Stimulated activated CD8-positive, alpha-beta memory T cell treated with anti-CD3 and anti-CD28 coated beads, Interleukin-7, amount 100 ng/mL, for 1 hour (primary cell): ENCODE results near the gene CLDND2.
A peak's percentile ranks its signal among the peaks of the same experiment; 100 is the strongest.

Experiments
- DNase-seq, 2 donors: peaks; one replicate each; pipeline ENCODE4 v3.0.0-alpha.2; 2020; ENCODE audit warnings: low read depth in 2 of 2

The CLDND2 gene

DNA sequence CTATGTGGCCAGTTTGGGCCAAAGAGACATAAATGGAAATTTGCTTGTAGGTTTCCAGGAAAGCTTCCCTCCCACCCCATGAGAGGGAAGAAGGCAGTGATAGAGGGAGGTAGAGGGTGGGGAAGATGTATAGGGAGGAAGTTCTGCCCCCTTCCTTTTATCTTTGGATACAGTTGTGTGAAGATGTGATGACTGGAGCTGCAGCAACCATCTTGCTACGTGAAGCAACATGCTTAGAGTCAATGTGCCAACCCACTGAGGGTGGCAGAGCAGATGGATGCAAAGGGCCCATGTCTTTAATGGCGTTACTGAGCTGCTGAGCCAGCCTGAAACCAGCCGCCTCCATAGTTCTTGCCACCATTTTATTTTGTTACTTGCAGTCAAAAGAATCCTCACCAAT is 37.6 kb downstream of the CLDND2 start:
- no peak for DNase-seq

DNA sequence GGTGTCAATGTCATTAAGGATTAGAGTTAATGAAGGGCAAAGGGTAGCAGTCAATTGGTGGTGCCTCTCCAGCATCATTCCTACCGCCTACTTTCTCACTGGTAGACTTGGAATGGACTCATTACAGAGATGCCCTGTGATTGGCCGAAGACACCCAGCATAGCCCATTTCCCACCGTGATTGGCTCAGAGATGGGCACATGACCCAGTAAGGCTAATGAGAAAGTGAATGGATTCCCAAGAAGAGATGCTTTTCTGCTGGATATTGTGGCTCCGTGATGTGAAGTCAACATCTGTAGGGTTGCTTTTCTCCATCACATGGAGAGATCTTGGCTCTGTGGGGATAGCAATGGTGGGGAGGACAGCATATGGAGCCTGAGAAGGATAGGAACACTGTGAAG is 38.4 kb downstream of the CLDND2 start:
- DNase-seq = no peak

- no peak for DNase-seq
Observed at GRCh38 chr19:51329411-51329810, 39.4 kb downstream of the CLDND2 start.

DNA sequence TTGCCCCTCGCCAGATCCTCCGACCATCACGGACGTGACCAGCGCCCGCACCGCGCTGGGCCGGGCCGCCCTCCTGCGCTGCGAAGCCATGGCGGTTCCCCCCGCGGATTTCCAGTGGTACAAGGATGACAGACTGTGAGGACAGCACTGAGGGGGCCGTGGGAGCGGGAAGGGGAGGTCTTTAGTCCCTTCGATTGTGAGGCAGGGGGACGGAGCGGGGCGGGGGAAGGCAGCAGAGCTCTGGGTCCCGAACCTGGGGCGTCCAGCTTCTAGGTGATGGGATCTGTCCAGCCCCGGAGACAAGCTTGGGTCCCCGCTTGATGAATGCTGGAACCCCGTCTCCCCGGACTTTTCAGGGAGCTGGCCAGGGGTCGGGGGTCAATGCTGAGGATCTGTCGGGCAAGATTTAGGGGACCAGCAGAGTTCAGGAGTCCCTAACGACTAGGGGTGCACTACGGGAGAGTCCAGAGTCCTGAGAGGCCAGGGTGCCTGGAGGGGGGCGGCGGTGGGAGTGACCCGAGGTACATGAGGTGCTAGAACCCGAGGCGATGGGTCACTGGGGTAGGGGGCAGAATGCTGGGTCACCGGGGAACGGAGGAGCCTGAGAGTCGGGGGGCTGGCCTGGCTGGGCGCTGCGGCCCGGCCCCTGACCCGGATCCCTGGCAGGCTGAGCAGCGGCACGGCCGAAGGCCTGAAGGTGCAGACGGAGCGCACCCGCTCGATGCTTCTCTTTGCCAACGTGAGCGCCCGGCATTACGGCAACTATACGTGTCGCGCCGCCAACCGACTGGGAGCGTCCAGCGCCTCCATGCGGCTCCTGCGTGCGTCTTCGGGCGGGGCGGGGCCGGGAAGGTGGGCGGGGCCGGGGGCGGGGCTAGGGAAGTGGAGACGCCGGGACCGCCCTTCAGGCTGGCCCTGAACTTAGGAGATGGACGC is 41.5 kb downstream of the CLDND2 start:
- DNase-seq = peak; percentile 8 to 17

DNA sequence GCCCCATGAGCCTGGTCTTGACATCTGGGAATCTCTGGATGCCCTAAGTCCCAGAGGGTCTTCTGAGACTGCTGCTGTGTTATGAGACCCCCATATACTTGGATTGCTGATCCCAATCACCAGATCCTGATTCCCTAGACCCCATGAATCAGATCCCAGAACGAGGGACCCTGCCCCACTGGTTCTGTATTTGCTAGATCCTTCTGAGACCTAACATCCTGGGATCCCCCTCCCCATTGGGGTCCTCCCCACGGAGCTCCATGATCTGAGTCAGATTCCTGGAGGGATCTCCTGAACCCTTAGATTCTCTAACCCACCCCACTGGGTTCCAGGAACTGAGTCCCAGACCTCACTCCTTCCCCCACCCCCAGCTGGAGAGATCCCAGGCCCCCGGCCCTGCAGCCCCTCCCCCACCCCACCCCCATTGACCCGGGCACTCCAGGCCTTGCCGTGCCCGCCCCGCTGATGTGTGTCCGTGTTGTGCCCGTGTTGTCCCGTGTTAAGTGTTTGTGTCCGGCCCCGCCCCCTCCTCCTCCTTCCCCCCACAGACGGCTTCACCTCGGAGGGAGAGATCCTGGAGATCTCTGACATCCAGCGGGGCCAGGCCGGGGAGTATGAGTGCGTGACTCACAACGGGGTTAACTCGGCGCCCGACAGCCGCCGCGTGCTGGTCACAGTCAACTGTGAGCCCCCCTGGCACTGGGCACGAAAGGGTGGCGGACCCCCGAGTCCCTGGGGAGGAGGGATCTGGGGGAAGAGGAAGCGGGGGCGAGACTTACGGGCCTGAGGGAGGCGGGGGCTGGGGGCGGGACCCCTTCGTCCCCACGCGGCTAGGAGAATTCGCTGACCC is 42.4 kb downstream of the CLDND2 start:
- DNase-seq = no peak

DNA sequence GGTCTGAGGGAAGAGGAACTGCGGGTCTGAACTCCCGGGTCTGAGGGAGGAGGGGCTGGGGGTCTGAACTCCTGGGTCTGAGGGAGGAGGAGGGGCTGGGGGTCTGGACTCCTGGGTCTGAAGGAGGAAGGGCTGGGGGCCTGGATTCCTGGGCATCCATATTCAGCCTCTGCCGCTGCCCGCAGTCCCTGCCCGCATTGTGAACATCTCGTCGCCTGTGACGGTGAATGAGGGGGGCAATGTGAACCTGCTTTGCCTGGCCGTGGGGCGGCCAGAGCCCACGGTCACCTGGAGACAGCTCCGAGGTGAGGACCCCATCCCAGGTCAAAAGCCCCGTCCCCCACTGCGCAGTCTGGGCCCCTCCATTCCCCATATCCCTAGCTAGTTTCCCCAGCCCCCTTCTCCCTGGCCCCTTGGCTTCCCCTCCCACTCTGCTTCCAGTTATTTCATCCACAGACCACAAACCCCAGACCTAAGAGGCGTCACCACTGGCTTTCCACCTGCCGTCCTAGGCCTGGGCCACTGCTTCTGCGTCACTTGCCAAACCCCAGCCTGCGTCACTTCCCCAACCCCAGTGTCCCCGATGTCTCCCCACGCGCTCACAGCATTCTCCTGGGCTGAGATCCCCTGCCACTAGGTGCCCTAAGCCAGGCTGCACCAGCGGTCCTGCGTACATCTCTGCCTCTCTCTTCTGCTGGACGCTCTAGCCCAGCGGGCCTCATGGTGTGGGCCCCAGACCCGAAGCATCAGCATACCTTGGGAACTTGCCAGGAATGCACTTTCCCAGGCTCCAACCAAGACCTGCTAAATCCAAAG is 43.4 kb downstream of the CLDND2 start:
- no peak for DNase-seq

DNA sequence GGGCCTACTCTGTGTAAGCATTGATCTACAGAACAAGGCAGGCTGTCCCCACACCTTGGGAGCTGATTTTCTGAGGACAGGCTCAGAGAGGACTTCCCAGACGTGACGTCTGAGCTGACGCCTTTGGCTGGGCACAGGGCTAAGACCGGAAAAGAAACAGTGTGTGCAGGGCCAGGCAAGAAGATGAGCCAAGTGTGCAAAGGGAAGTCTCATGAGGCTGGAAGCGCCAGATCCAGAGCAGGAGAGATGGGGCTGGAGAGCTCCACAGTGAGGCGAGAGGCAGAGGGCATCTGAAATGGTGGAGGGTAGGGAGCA is 44.7 kb downstream of the CLDND2 start:
- no peak for DNase-seq

- no peak for DNase-seq
Observed at GRCh38 chr19:51323481-51324166, 45.2 kb downstream of the CLDND2 start.

DNA sequence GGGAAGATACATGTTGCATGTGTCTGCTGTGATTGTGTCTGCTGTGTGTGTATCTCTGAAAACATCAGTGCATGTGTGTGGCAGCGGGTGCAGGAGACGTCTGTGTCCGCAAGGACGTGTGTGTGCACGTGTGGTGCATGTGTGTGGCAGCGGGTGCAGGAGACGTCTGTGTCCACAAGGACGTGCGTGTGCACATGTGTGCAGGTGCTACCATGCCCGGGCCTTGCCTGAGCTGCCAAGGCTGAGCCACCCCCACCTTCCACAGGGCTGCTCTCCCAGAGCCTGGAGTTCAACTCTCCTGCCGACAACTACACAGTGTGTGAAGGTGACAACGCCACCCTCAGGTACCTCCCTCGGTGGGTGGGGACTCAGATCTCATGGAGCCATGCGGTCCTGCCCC is 47.0 kb downstream of the CLDND2 start:
- no peak for DNase-seq

GRCh38 chr19:51320280-51320657 is 48.5 kb downstream of the CLDND2 start:
- no peak for DNase-seq

GRCh38 chr19:51319649-51320279 is 49.0 kb downstream of the CLDND2 start:
- DNase-seq = no peak

DNA sequence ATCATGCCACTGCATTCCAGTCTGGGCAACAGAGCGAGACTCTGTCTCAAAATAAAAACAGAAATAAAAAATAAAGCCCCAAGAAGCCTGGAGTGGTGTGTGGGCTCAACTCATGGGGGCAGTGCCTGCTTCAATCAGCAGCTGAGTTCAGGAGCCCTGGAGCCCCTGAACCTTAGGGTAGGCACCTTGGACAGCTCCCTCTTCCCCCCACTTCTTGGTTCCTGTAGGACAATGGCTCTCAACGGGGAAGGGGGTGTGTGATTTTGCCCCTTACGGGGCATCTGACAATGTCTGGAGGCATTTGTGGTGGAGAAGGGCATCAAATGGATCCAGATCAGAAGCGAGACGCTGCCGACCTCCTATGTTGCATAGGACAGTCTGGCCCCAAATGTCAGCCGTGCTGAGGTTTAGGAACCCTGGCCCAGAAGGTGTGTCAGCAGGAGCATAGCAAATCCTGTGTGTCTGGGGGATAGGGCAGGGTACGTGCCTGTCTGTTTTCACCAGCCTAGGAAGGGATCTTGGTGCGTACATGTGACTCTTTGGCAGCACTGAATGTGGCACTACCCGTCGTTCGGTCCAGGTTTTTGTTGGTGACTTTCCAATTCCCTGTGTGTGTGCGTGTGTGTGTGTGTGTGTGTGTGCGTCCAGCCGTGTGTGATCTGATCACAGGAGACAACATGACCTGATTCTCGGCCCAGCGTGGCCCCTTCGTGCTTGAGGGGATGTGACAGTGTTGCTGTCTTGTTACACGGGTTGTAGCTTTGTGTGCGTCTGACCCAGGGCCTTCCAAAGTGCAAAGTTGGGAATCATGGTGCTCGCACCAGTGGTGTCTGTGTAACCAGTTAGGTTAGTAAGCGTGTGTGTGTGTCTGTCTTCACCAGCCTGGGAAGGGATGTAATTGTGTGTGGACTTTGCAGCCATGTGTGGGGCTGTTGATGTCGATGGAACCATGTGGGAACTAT is 49.8 kb downstream of the CLDND2 start:
- DNase-seq = no peak

DNA sequence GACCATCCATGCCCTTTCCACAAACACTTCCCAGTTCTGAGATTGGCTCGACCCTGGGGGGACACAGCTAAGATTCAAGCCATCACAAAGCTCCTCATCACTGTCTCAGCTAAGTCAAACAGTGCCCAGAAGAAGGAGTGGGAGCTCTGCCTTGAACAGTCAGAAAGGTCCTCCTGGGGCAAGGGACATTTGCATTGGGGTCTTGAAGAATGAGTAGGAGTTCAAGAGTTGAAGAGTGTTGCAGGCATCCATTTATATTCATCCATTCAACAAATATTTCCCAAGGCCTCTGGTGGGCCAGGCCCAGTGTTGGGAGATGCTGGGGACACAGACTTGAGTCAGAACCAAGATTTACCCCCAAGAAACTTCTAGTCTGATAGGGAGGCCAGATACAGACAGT is 50.8 kb downstream of the CLDND2 start:
- DNase-seq = no peak

- no peak for DNase-seq
Observed at GRCh38 chr19:51317376-51317775, 51.4 kb downstream of the CLDND2 start.
